AG04449 (cell line): ENCODE results near the gene FBXO42.
"Not testable (repeated sequence)": the region's sequence is repeated elsewhere in the genome, so short reads cannot be mapped to it uniquely, and the experiment has no call there.

Experiments
- CTCF ChIA-PET: fragments of 350-600 bp; formaldehyde crosslinking; extraction: SDS; loops from one replicate; lab custom pipeline; 2021; ENCODE audit warnings: antibody characterized with exemption; lab: Yijun Ruan, JAX
- POLR2A ChIA-PET: fragments of 400-600, 350-600 bp; formaldehyde crosslinking; extraction: SDS; loops from one replicate; lab custom pipeline; 2020; ENCODE audit warnings: antibody characterized with exemption, inconsistent platforms; lab: Yijun Ruan, JAX
- DNase-seq: peaks from one replicate; pipeline ENCODE4 v3.0.0-alpha.2; 2010; ENCODE audit warnings: low read depth, low spot score
- H3K4me3 ChIP-seq: 2 replicates; pipeline ENCODE4 v1.5.1; 2011; ENCODE audit warnings: low read depth, mild to moderate bottlenecking, control low read depth, low read length
- CTCF ChIP-seq: IDR thresholded peaks from one replicate; pipeline ENCODE4 v1.5.1; 2011; ENCODE audit warnings: mild to moderate bottlenecking, moderate library complexity, low read length, control low read depth, inconsistent platforms; ENCODE audit not compliant: insufficient read depth; ENCODE audit errors: missing control alignments

The FBXO42 gene

GRCh38 chr1:16229976-16230740 lies 122.1 kb downstream of the FBXO42 start:
- TF ChIP-seq CTCF = no peak
- POLR2A ChIA-PET = no interaction called here
- CTCF ChIA-PET = interaction anchor here (0.8 to 1.1 kb wide), 3 partner anchors 13 to 151 kb away, joined by 3 to 4 read pairs (median 4); no protein-coding TSS in a partner anchor
- H3K4me3 ChIP-seq = no peak overlapping the region
- no peak for DNase-seq

- POLR2A ChIA-PET = no interaction called here
- CTCF ChIA-PET = interaction anchor here (1.9 kb wide), 1 partner anchor 145 kb away, joined by 7 read pairs; no protein-coding TSS in a partner anchor
- no peak for DNase-seq
- no peak for TF ChIP-seq CTCF
- H3K4me3 ChIP-seq = peak overlapping the region; percentile 12
Observed at GRCh38 chr1:16226490-16227179, 125.6 kb downstream of the FBXO42 start.

GRCh38 chr1:16226129-16226489 lies 126.2 kb downstream of the FBXO42 start:
- ChIA-PET POLR2A (no interaction called here), CTCF (interaction anchor here (1.9 kb wide), 1 partner anchor 144 kb away, joined by 7 read pairs; no protein-coding TSS in a partner anchor)

GRCh38 chr1:16224472-16224871 lies 127.8 kb downstream of the FBXO42 start:
- no peak overlapping the region for H3K4me3 ChIP-seq
- DNase-seq = no peak
- ChIA-PET POLR2A (no interaction called here), CTCF (interaction anchor here (1.1 kb wide), 1 partner anchor 146 kb away, joined by 3 read pairs; no protein-coding TSS in a partner anchor)
- TF ChIP-seq CTCF = no peak

More at GRCh38 chr1:16226129-16226489, 126.2 kb downstream of the FBXO42 start:
- no peak for DNase-seq
- H3K4me3 ChIP-seq = no peak overlapping the region
- no peak for TF ChIP-seq CTCF

GRCh38 chr1:16222716-16223115 lies 129.6 kb downstream of the FBXO42 start:
- H3K4me3 ChIP-seq, DNase-seq, POLR2A ChIA-PET: not testable (repeated sequence)
- CTCF ChIA-PET = interaction anchor here (0.7 to 1.4 kb wide), 3 partner anchors 21 to 84 kb away, joined by 3 to 4 read pairs (median 4); no protein-coding TSS in a partner anchor

- no peak for DNase-seq
- ChIA-PET CTCF (interaction anchor here (1.2 to 1.3 kb wide), 3 partner anchors 11 to 32 kb away, joined by 3 to 4 read pairs (median 3); no protein-coding TSS in a partner anchor), POLR2A (no interaction called here)
- no peak overlapping the region for H3K4me3 ChIP-seq
- TF ChIP-seq CTCF = no peak
Observed at GRCh38 chr1:16221499-16221898, 130.8 kb downstream of the FBXO42 start.
